IMR-90 (cell line): ENCODE data around the gene ACSS3. TPM values are rescaled to one million over a fixed set of nuclear protein-coding genes. Genes with fewer than 3 reads are reported as not detected.

Experiments
- ATAC-seq: fragments of 200-7000 bp; cut with Tn5 transposase; 2 replicates; pipeline ENCODE4 v1.9.1; 2020; ENCODE audit warnings: low read depth, mild to moderate bottlenecking, moderate library complexity
- BruUV-seq: library from RNA; stranded (reverse); fragments of 400-500 nt; replicated peaks from 2 replicates; lab custom pipeline; 2021; lab: Mats Ljungman, UMichigan
- CTCF ChIA-PET: fragments of 300-600 bp; formaldehyde crosslinking; extraction: SDS; loops from one replicate; lab custom pipeline; 2021; ENCODE audit warnings: antibody characterized with exemption; lab: Yijun Ruan, JAX
- POLR2A ChIA-PET: fragments of 300-600 bp; sonication (Branson Sonifier 250); formaldehyde crosslinking; loops from one replicate; lab custom pipeline; 2022; ENCODE audit warnings: antibody characterized with exemption; ENCODE audit not compliant: unreplicated experiment; lab: Charles Lee
- DNase-seq: peaks from one replicate; pipeline ENCODE4 v3.0.0; 2013
- H2AFZ ChIP-seq: replicated peaks from 2 replicates; pipeline ENCODE3; 2013; ENCODE audit warnings: low read length, mild to moderate bottlenecking; ENCODE audit not compliant: poor library complexity
- H2AK5ac ChIP-seq: 2 replicates; pipeline ENCODE4 v1.6.1; 2013; ENCODE audit warnings: low read depth, low read length, inconsistent platforms
- H2AK9ac ChIP-seq: replicated peaks from 2 replicates; pipeline ENCODE3; 2013; ENCODE audit warnings: mild to moderate bottlenecking, low read depth, low read length, moderate library complexity; ENCODE audit not compliant: poor library complexity
- H2BK120ac ChIP-seq: 2 replicates; pipeline ENCODE4 v1.6.1; 2013; ENCODE audit warnings: low read depth, low read length, inconsistent platforms
- H2BK15ac ChIP-seq: 3 replicates; pipeline ENCODE4 v1.6.1; 2013; ENCODE audit warnings: low read depth, low read length, inconsistent platforms
- H2BK20ac ChIP-seq: 2 replicates; pipeline ENCODE4 v1.6.1; 2013; ENCODE audit warnings: low read depth, mild to moderate bottlenecking, inconsistent platforms, low read length, moderate library complexity
- H2BK5ac ChIP-seq: 2 replicates; pipeline ENCODE4 v1.6.1; 2013; ENCODE audit warnings: mild to moderate bottlenecking, low read depth, low read length, inconsistent platforms; ENCODE audit not compliant: poor library complexity, severe bottlenecking
- H3K14ac ChIP-seq: replicated peaks from 2 replicates; pipeline ENCODE4 v1.6.1; 2013; ENCODE audit warnings: low read depth, low read length, inconsistent platforms
- H3K18ac ChIP-seq: 2 replicates; pipeline ENCODE4 v1.6.1; 2013; ENCODE audit warnings: low read depth, low read length, control low read depth
- H3K23ac ChIP-seq: 2 replicates; pipeline ENCODE4 v1.6.1; 2013; ENCODE audit warnings: low read depth, low read length, inconsistent platforms
- H3K27ac ChIP-seq: 2 replicates; pipeline ENCODE4 v1.5.1; 2013; ENCODE audit warnings: mild to moderate bottlenecking, control low read depth, low read length; ENCODE audit not compliant: insufficient read depth
- H3K27me3 ChIP-seq: 2 replicates; pipeline ENCODE4 v1.6.1; 2013; ENCODE audit warnings: low read length; ENCODE audit not compliant: control insufficient read depth, insufficient read depth
- H3K36me3 ChIP-seq: 2 replicates; pipeline ENCODE4 v1.6.1; 2013; ENCODE audit warnings: low read length, mixed read lengths; ENCODE audit not compliant: control insufficient read depth, insufficient read depth
- H3K4ac ChIP-seq: 2 replicates; pipeline ENCODE4 v1.6.1; 2013; ENCODE audit warnings: low read depth, low read length, inconsistent platforms
- H3K4me1 ChIP-seq: 2 replicates; pipeline ENCODE4 v1.6.1; 2013; ENCODE audit warnings: low read length, mixed read lengths; ENCODE audit not compliant: control insufficient read depth, insufficient read depth
- H3K4me2 ChIP-seq: 2 replicates; pipeline ENCODE4 v1.6.1; 2013; ENCODE audit warnings: low read depth, mild to moderate bottlenecking, control low read depth, low read length, moderate library complexity
- H3K4me3 ChIP-seq: 2 replicates; pipeline ENCODE4 v1.5.1; 2013; ENCODE audit warnings: low read depth, mild to moderate bottlenecking, control low read depth, low read length, moderate library complexity; ENCODE audit not compliant: insufficient read depth
- H3K56ac ChIP-seq: 2 replicates; pipeline ENCODE4 v1.6.1; 2013; ENCODE audit warnings: low read length, inconsistent platforms; ENCODE audit not compliant: insufficient read depth; ENCODE audit errors: extremely low read depth
- H3K79me1 ChIP-seq, 2 experiments: 2 replicates each; pipeline ENCODE4 v1.6.1; 2013; ENCODE audit warnings: low read length in 2 of 2, inconsistent platforms in 1 of 2, low read depth in 1 of 2
- H3K9ac ChIP-seq: 2 replicates; pipeline ENCODE4 v1.6.1; 2013; ENCODE audit warnings: low read depth, low read length, control low read depth
- H3K9me1 ChIP-seq: 2 replicates; pipeline ENCODE4 v1.6.1; 2013; ENCODE audit warnings: low read length, inconsistent platforms; ENCODE audit not compliant: insufficient read depth
- H3K9me3 ChIP-seq: 2 replicates; pipeline ENCODE4 v1.6.1; 2013; ENCODE audit warnings: low read length; ENCODE audit not compliant: control insufficient read depth, insufficient read depth
- H4K20me1 ChIP-seq: 2 replicates; pipeline ENCODE4 v1.6.1; 2013; ENCODE audit warnings: low read length, inconsistent platforms; ENCODE audit not compliant: insufficient read depth
- H4K5ac ChIP-seq: 2 replicates; pipeline ENCODE4 v1.6.1; 2013; ENCODE audit warnings: mild to moderate bottlenecking, low read depth, low read length, control low read depth
- H4K8ac ChIP-seq, 2 experiments: 2 replicates each; pipeline ENCODE4 v1.6.1; 2013; ENCODE audit warnings: low read depth in 2 of 2, low read length in 2 of 2, control low read depth in 1 of 2, inconsistent platforms in 1 of 2
- H4K91ac ChIP-seq: 2 replicates; pipeline ENCODE4 v1.6.1; 2013; ENCODE audit warnings: low read depth, low read length, inconsistent platforms; ENCODE audit not compliant: insufficient read depth
- RCOR1 ChIP-seq: IDR thresholded peaks from 2 replicates; pipeline ENCODE4 v1.6.1; 2012; ENCODE audit warnings: mild to moderate bottlenecking, low read length, improper control_type of control experiment; ENCODE audit not compliant: insufficient replicate concordance
- WGBS, 2 experiments: methylation state at CpG; one replicate each; pipeline versions ENCODE4 v1.1.5 to v1.1.7; 2013; ENCODE audit warnings: missing lambda C conversion rate in 2 of 2; ENCODE audit not compliant: insufficient read length in 1 of 2; ENCODE audit errors: extremely low coverage in 2 of 2; 5-methylcytosine and 5-hydroxymethylcytosine counted together
- dilution Hi-C: fragments of 300-500 bp; cut with HindIII; formaldehyde crosslinking; loops from one replicate; pipeline ENCODE4 v1.14.3; 2018; ENCODE audit warnings: low sequenced_read_pairs; ENCODE audit not compliant: unreplicated experiment
- in situ Hi-C: fragments of 300-500 bp; cut with MboI; formaldehyde crosslinking; loops from 3 replicates; pipeline ENCODE4 v1.14.3; 2019; ENCODE audit warnings: low sequenced_read_pairs, inconsistent platforms, mixed read lengths
- intact Hi-C: fragments of 100-400 bp; cut with micrococcal nuclease; formaldehyde crosslinking; loops from 2 replicates; pipeline ENCODE4 v1.10.0; 2022
- polyA plus RNA-seq, 3 experiments: library from polyadenylated mRNA; depleted of rRNA; stranded (reverse); fragments of >200 nt; gene quantifications; 2 replicates each; pipeline ENCODE4 v1.2.3, GENCODE V29; 2012; ENCODE audit warnings: low replicate concordance in 1 of 3
- total RNA-seq: library from RNA; depleted of rRNA; stranded (reverse); fragments of >200 nt; gene quantifications from 2 replicates; pipeline ENCODE4 v1.2.3, GENCODE V29; 2012

The ACSS3 gene
- total and polyA plus RNA-seq, 2 of the 4 experiments (the other 2 are of a cell fraction), result 0.84 to 2.0 TPM

DNA sequence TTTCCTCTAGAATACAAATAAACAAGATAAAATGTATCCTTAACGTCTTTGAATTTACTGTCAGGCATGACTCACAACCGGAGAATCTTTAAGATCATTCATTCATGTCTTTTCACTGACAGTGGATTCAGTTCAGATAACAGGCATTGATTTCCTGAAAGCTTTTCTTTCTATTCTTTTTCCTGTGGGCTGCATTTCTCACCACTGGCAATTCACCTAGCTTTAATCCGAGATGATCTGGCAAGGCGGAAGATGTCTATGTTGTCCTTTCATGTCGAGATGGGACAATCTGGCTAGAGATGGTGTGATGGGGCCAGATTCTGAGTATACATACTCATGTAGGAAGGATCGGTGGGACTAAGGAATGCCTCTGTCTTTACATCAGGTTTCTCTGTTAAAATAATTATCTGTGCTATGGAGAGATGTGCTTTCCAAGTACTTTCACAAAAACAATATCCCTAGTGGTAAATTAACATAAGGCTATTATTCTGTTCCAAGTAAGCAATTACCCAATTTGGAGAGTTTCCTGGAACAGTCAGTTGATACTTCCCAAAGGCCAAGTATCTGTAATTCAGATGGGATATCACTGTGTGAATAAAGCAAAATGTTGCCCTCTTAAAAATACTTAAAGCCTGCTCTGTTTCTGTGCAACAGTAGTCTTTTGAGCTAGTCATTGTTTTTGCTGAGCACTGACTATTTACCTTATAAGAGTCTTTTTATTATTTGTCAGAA, 17.8 kb downstream of the ACSS3 start:
- Histone ChIP-seq H4K5ac (no peak overlapping the region), H2AK9ac (no peak overlapping the region), H2BK15ac (no peak overlapping the region), H3K9ac (no peak overlapping the region), H2AFZ (no peak overlapping the region), H3K23ac (no peak overlapping the region), H3K14ac (no peak overlapping the region), H4K8ac (no peak overlapping the region), H3K4me1 (no peaks in the 10 kb centered on the region), H3K9me1 (0 out of 2 replicates have a peak, but pooled peaks cover 4% of the 10 kb centered on the region), H3K79me1 (no peaks in the 10 kb centered on the region), H2AK5ac (no peak overlapping the region), H2BK120ac (no peak overlapping the region), H3K4me3 (no peak overlapping the region), H3K56ac (no peak overlapping the region), H3K36me3 (no peaks in the 10 kb centered on the region), H3K9me3 (no peaks in the 10 kb centered on the region), H3K27ac (no peak overlapping the region), H3K4ac (no peak overlapping the region), H4K91ac (no peak overlapping the region), H3K27me3 (no peaks in the 10 kb centered on the region), H2BK20ac (no peak overlapping the region), H4K20me1 (no peaks in the 10 kb centered on the region), H2BK5ac (no peak overlapping the region), H3K4me2 (no peak overlapping the region), H3K18ac (no peak overlapping the region)
- intact Hi-C loops (no loop called here), in situ Hi-C loops (no loop called here), dilution Hi-C loops (no loop called here)
- 38% methylated on average over 2 of the region's 6 CpGs; no CpG with 5 or more reads in 1 of the 2 experiments for WGBS, 2 experiments
- BruUV-seq, result no TSS peak
- POLR2A ChIA-PET, result no interaction called here
- DNase-seq, result no peak
- no peak for TF ChIP-seq RCOR1
- ATAC-seq, result no peak
- CTCF ChIA-PET, result no interaction called here
